Sigmoid colon (tissue), 7 donors: ENCODE measurements around the gene TCF12. TPM values are rescaled to one million over a fixed set of nuclear protein-coding genes. Genes with fewer than 3 reads are reported as not detected.
"Not testable (repeated sequence)": the region's sequence is repeated elsewhere in the genome, so short reads cannot be mapped to it uniquely, and the experiment has no call there.

Experiments used
- DNase-seq: peaks from one replicate; pipeline ENCODE4 v3.0.0-alpha.2; 2019
- H3K27ac ChIP-seq, 4 donors: fragments of 200-600 bp; sonication (generic); one replicate each; pipeline ENCODE4 v1.5.1; 2016 to 2019; ENCODE audit warnings: mild to moderate bottlenecking in 1 of 4
- H3K27me3 ChIP-seq, 3 donors: fragments of 200-600 bp; sonication (generic); one replicate each; pipeline ENCODE4 v1.5.1; 2019; ENCODE audit warnings: mild to moderate bottlenecking in 1 of 3
- H3K36me3 ChIP-seq, 4 donors: fragments of 200-600 bp; sonication (generic); one replicate each; pipeline ENCODE4 v1.5.1; 2016 to 2019
- H3K4me1 ChIP-seq, 4 donors: fragments of 200-600 bp; sonication (generic); one replicate each; pipeline ENCODE4 v1.5.1; 2017 to 2019
- H3K4me3 ChIP-seq, 4 donors: fragments of 200-600 bp; sonication (generic); one replicate each; pipeline ENCODE4 v1.5.1; 2017 to 2019; ENCODE audit warnings: mild to moderate bottlenecking in 2 of 4, moderate library complexity in 1 of 4
- H3K9me3 ChIP-seq, 4 donors: fragments of 200-600 bp in 3 of 4; sonication (generic) in 3 of 4; one replicate each; pipeline versions ENCODE4 v1.5.1 to v1.6.1; 2013 to 2019
- EP300 ChIP-seq, 4 donors: sonication (generic); formaldehyde crosslinking; IDR thresholded peaks; one replicate each; pipeline ENCODE4 v1.6.1; 2017; ENCODE audit warnings: antibody characterized with exemption in 4 of 4
- POLR2A ChIP-seq, 2 donors: fragments of 450-650 bp; IDR thresholded peaks; one replicate each; pipeline ENCODE4 v1.6.1; 2016; ENCODE audit warnings: antibody characterized with exemption in 2 of 2, mild to moderate bottlenecking in 2 of 2, moderate library complexity in 2 of 2
- POLR2AphosphoS5 ChIP-seq, 4 donors: sonication (generic); formaldehyde crosslinking; IDR thresholded peaks; one replicate each; pipeline ENCODE4 v1.6.1; 2017; ENCODE audit warnings: antibody characterized with exemption in 4 of 4
- WGBS, 2 donors: extraction: QIAGEN DNeasy Blood & Tissue Kit; methylation state at CpG; one replicate each; pipeline ENCODE4 v1.1.7; 2013; 5-methylcytosine and 5-hydroxymethylcytosine counted together
- intact Hi-C: fragments of 100-400 bp; cut with DNase I; formaldehyde crosslinking; loops from one replicate; pipeline ENCODE4 v1.15.1; 2023
- polyA plus RNA-seq, 3 donors: library from polyadenylated mRNA; stranded (reverse); fragments of 200-250 nt; gene quantifications; one replicate each; pipeline ENCODE4 v1.2.3, GENCODE V29; 2013
- total RNA-seq, 4 donors: library from RNA; depleted of rRNA; stranded (reverse); fragments of >200 nt; gene quantifications; one replicate each; pipeline ENCODE4 v1.1.0, GENCODE V29; 2016
- TF ChIP-seq, protein P1 (sequence below), 4 experiments: fragments of 450-650 bp in 3 of 4; fragments of 200-600 bp in 1 of 4; IDR thresholded peaks; one replicate each; pipeline ENCODE4 v1.5.1; 2016 to 2019; ENCODE audit warnings: antibody characterized with exemption in 4 of 4, mild to moderate bottlenecking in 3 of 4, moderate library complexity in 2 of 4
- donor health status: healthy with polysubstance abuse.
- donor health status: Bipolar disorder and iron deficiency.
- donor health status: healthy.

TCF12 gene
- total and polyA plus RNA-seq, 7 donors, result 13.2 to 147 (median 77.8) TPM

GRCh38 chr15:57158589-57158988, 240.1 kb downstream of the TCF12 start:
- Histone ChIP-seq H3K4me3 (no peak overlapping the region), H3K9me3 (no peaks in the 10 kb centered on the region), H3K27me3 (no peaks in the 10 kb centered on the region), H3K36me3 (no peaks in the 10 kb centered on the region), H3K4me1 (peaks cover 0 to 43% (median 29%) of the 10 kb centered on the region in 4 donors), H3K27ac (no peak overlapping the region)
- no peak for DNase-seq
- intact Hi-C loops, result no loop called here
- no peak for TF ChIP-seq POLR2A (IDR thresholded peaks at IDR 0.05)
- TF ChIP-seq EP300 (IDR thresholded peaks at IDR 0.05), result no peak
- TF ChIP-seq POLR2AphosphoS5 (IDR thresholded peaks at IDR 0.05), result no peak
- TF ChIP-seq, protein P1, sequence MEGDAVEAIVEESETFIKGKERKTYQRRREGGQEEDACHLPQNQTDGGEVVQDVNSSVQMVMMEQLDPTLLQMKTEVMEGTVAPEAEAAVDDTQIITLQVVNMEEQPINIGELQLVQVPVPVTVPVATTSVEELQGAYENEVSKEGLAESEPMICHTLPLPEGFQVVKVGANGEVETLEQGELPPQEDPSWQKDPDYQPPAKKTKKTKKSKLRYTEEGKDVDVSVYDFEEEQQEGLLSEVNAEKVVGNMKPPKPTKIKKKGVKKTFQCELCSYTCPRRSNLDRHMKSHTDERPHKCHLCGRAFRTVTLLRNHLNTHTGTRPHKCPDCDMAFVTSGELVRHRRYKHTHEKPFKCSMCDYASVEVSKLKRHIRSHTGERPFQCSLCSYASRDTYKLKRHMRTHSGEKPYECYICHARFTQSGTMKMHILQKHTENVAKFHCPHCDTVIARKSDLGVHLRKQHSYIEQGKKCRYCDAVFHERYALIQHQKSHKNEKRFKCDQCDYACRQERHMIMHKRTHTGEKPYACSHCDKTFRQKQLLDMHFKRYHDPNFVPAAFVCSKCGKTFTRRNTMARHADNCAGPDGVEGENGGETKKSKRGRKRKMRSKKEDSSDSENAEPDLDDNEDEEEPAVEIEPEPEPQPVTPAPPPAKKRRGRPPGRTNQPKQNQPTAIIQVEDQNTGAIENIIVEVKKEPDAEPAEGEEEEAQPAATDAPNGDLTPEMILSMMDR (IDR thresholded peaks at IDR 0.05), result no peak

GRCh38 chr15:57158997-57159668, 240.7 kb downstream of the TCF12 start:
- no peaks in the 10 kb centered on the region for H3K36me3 ChIP-seq
- WGBS, 2 donors, result 76 to 79% methylated on average over 4 of the region's 4 CpGs
- peaks cover 0 to 43% (median 28%) of the 10 kb centered on the region in 4 donors for H3K4me1 ChIP-seq

GRCh38 chr15:57159767-57160166, 241.3 kb downstream of the TCF12 start:
- Histone ChIP-seq H3K27ac (no peak overlapping the region), H3K4me1 (peaks cover 0 to 43% (median 28%) of the 10 kb centered on the region in 4 donors), H3K4me3 (no peak overlapping the region), H3K9me3 (no peaks in the 10 kb centered on the region), H3K27me3 (no peaks in the 10 kb centered on the region), H3K36me3 (no peaks in the 10 kb centered on the region)
- DNase-seq, result no peak
- no peak for TF ChIP-seq POLR2AphosphoS5 (IDR thresholded peaks at IDR 0.05)
- TF ChIP-seq EP300 (IDR thresholded peaks at IDR 0.05), result no peak
- TF ChIP-seq, protein P1 (IDR thresholded peaks at IDR 0.05), result no peak
- no peak for TF ChIP-seq POLR2A (IDR thresholded peaks at IDR 0.05)
- intact Hi-C loops, result no loop called here

More at GRCh38 chr15:57158997-57159668, 240.7 kb downstream of the TCF12 start:
- Histone ChIP-seq H3K27me3 (no peaks in the 10 kb centered on the region), H3K4me3 (no peak overlapping the region), H3K9me3 (no peaks in the 10 kb centered on the region), H3K27ac (no peak overlapping the region)
- TF ChIP-seq, protein P1 (IDR thresholded peaks at IDR 0.05), result no peak
- TF ChIP-seq EP300 (IDR thresholded peaks at IDR 0.05) (no peak), POLR2A (IDR thresholded peaks at IDR 0.05) (no peak), POLR2AphosphoS5 (IDR thresholded peaks at IDR 0.05) (no peak)
- DNase-seq, result no peak
- intact Hi-C loops, result no loop called here

- no peaks in the 10 kb centered on the region for H3K9me3 ChIP-seq
- 80 to 82% methylated on average over 2 of the region's 2 CpGs for WGBS, 2 donors
- H3K27ac ChIP-seq, result no peak overlapping the region
- no peak overlapping the region for H3K4me3 ChIP-seq
- H3K27me3 ChIP-seq, result no peaks in the 10 kb centered on the region
- TF ChIP-seq POLR2A (IDR thresholded peaks at IDR 0.05), result no peak
- TF ChIP-seq EP300 (IDR thresholded peaks at IDR 0.05), result no peak
- no peak for TF ChIP-seq POLR2AphosphoS5 (IDR thresholded peaks at IDR 0.05)
- TF ChIP-seq, protein P1 (IDR thresholded peaks at IDR 0.05), result no peak
- no peaks in the 10 kb centered on the region for H3K36me3 ChIP-seq
- intact Hi-C loops, result no loop called here
- no peak for DNase-seq
- H3K4me1 ChIP-seq, result peaks cover 0 to 36% (median 21%) of the 10 kb centered on the region in 4 donors
Measured at GRCh38 chr15:57160823-57161560, 242.5 kb downstream of the TCF12 start.

DNA sequence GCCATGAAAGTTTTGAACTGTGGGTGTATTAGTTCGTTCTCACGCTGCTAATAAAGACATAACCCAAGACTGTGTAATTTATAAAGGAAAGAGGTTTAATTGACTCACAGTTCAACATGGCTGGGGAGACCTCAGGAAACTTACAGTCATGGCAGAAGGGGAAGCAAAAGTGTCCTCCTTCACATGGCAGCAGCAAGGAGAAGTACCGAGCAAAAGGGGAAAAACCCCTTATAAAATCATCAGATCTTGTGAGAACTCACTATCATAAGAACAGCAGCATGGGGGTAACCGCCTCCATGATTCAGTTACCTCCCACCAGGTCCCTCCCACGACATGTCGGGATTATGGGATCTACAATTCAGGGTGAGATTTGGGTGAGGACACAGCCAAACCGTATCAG, 245.8 kb downstream of the TCF12 start:
- H3K9me3 ChIP-seq, H3K4me3 ChIP-seq, H3K27me3 ChIP-seq, H3K4me1 ChIP-seq, DNase-seq, intact Hi-C loops, H3K36me3 ChIP-seq, H3K27ac ChIP-seq: not testable (repeated sequence)
- WGBS, 2 donors, result 93 to 96% methylated on average over 7 of the region's 7 CpGs
